HUES48 (cell line): Measurements from ENCODE around the gene MXI1.

ENCODE experiments used
- H3K27ac ChIP-seq: one replicate; pipeline ENCODE4 v1.7.0; 2013; ENCODE audit warnings: low read depth, low read length, inconsistent platforms
- H3K27me3 ChIP-seq: 2 replicates; pipeline ENCODE4 v1.6.1; 2013; ENCODE audit warnings: mild to moderate bottlenecking, low read length; ENCODE audit not compliant: control insufficient read depth, insufficient read depth
- H3K36me3 ChIP-seq: 2 replicates; pipeline ENCODE4 v1.6.1; 2013; ENCODE audit warnings: low read length; ENCODE audit not compliant: control insufficient read depth, insufficient read depth
- H3K4me1 ChIP-seq: 2 replicates; pipeline ENCODE4 v1.6.1; 2013; ENCODE audit warnings: mild to moderate bottlenecking, low read length; ENCODE audit not compliant: control insufficient read depth, insufficient read depth
- H3K4me3 ChIP-seq: 2 replicates; pipeline ENCODE4 v1.5.1; 2013; ENCODE audit warnings: mild to moderate bottlenecking, low read depth, low read length
- H3K9ac ChIP-seq: 2 replicates; pipeline ENCODE4 v1.6.1; 2013; ENCODE audit warnings: mild to moderate bottlenecking, low read depth, low read length, moderate library complexity
- H3K9me3 ChIP-seq: 2 replicates; pipeline ENCODE4 v1.6.1; 2013; ENCODE audit warnings: low read length; ENCODE audit not compliant: control insufficient read depth, insufficient read depth

Gene MXI1

GRCh38 chr10:110305767-110306451 is 98.5 kb downstream of the MXI1 start:
- Histone ChIP-seq H3K27ac (peak overlapping the region; percentile 97), H3K4me1 (peaks cover 8% of the 10 kb centered on the region; the same call in 1 of the 2 replicates), H3K9me3 (no peaks in the 10 kb centered on the region), H3K36me3 (peaks cover 25% of the 10 kb centered on the region), H3K27me3 (no peaks in the 10 kb centered on the region), H3K4me3 (no peak overlapping the region; the same call in 1 of the 2 replicates), H3K9ac (peak overlapping the region; percentile 29; the same call in 1 of the 2 replicates)

- H3K4me1 ChIP-seq = peaks cover 8% of the 10 kb centered on the region; the same call in 1 of the 2 replicates
- peaks cover 20% of the 10 kb centered on the region for H3K36me3 ChIP-seq
- H3K9ac ChIP-seq = no peak overlapping the region
- H3K27me3 ChIP-seq = no peaks in the 10 kb centered on the region
- H3K9me3 ChIP-seq = no peaks in the 10 kb centered on the region
- no peak overlapping the region for H3K27ac ChIP-seq
- no peak overlapping the region for H3K4me3 ChIP-seq
These were observed 99.0 kb downstream of the MXI1 start for GRCh38 chr10:110306452-110306768.

DNA sequence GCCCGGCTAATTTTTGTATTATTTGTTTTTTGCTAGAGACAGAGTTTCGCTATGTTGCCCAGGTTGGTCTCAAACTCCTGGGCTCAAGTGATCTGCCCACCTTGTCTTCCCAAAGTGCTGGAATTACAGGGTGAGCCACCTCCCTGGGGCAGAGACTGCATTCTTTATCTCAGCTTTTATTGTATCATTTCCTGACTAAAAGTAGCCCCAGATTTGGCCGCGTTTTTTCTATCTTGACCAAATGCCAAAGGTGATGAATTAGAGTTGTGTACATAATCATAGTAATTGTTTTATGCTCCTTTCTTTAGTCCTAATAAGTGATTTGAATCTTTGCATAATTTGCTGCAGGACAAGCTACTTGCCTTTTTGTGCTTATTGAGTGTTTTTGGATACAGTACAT is 100.4 kb downstream of the MXI1 start:
- Histone ChIP-seq H3K9me3 (no peaks in the 10 kb centered on the region), H3K27me3 (no peaks in the 10 kb centered on the region), H3K4me1 (peaks cover 11% of the 10 kb centered on the region; the same call in 1 of the 2 replicates), H3K4me3 (no peak overlapping the region), H3K27ac (no peak overlapping the region), H3K9ac (no peak overlapping the region), H3K36me3 (peaks cover 7% of the 10 kb centered on the region)

DNA sequence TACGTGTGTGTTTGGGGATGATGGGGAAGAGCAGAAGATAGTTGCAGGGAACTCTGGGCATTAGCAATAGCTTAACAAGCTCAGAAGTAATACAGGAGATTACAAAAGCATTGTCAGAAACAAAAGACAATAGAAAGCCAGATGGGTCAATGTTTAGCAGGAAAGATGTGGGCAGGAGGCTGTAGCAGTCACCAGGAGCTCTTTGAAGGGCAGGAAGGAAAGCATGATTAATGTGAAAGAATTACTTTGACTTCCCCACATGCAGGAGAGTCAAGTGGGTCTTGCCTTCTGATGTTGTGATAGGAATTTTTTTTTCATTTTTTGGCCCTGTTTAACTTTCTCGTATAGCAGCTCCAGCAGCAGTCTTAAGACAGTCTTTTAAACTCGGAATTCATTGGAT is 103.3 kb downstream of the MXI1 start:
- Histone ChIP-seq H3K9ac (no peak overlapping the region), H3K27ac (peak overlapping the region; percentile 22), H3K4me1 (0 out of 2 replicates have a peak, but pooled peaks cover 6% of the 10 kb centered on the region)

DNA sequence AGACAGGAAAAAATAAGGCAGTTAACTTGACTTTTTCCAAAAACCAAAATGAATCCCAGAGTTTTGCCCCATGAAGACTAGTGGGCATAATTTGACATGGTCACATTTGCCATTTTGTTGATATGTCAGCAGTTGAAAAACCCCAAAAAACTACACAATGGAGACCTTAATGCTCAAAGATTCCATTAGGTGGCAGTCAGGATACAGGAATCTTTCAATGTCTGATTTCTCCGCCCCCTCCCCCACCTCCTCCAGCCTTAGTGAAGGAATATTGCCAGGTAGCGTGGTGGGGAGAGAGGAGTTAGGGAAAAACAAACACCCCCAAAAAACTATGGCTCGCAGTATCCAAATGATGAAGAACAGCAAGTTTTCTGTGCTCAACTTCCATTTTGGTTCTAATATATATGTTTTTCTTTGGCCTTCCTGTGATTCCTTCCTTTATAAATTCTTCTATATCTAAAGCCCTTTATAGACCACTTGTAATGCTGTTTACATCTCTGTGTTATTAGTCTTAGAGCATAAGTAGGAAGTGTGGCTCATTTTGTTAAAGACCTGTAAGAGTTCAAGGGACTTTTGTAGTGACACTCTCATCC is 104.0 kb downstream of the MXI1 start:
- Histone ChIP-seq H3K9me3 (no peaks in the 10 kb centered on the region), H3K9ac (no peak overlapping the region), H3K4me3 (no peak overlapping the region), H3K27me3 (no peaks in the 10 kb centered on the region), H3K27ac (peak overlapping the region; percentile 22), H3K36me3 (no peaks in the 10 kb centered on the region), H3K4me1 (0 out of 2 replicates have a peak, but pooled peaks cover 3% of the 10 kb centered on the region)

More for the DNA sequence above, 103.3 kb downstream of the MXI1 start:
- H3K9me3 ChIP-seq = no peaks in the 10 kb centered on the region
- no peaks in the 10 kb centered on the region for H3K36me3 ChIP-seq
- H3K27me3 ChIP-seq = no peaks in the 10 kb centered on the region
- H3K4me3 ChIP-seq = no peak overlapping the region

- no peaks in the 10 kb centered on the region for H3K9me3 ChIP-seq
- no peaks in the 10 kb centered on the region for H3K27me3 ChIP-seq
- no peak overlapping the region for H3K27ac ChIP-seq
- no peaks in the 10 kb centered on the region for H3K36me3 ChIP-seq
- 0 out of 2 replicates have a peak, but pooled peaks cover 3% of the 10 kb centered on the region for H3K4me1 ChIP-seq
- no peak overlapping the region for H3K4me3 ChIP-seq
- H3K9ac ChIP-seq = no peak overlapping the region
These were observed 104.8 kb downstream of the MXI1 start for GRCh38 chr10:110312206-110312605.

GRCh38 chr10:110313674-110314073 is 106.3 kb downstream of the MXI1 start:
- H3K36me3 ChIP-seq = no peaks in the 10 kb centered on the region
- 0 out of 2 replicates have a peak, but pooled peaks cover 7% of the 10 kb centered on the region for H3K4me1 ChIP-seq
- H3K27me3 ChIP-seq = peaks cover 3% of the 10 kb centered on the region; the same call in 1 of the 2 replicates
- H3K9ac ChIP-seq = no peak overlapping the region
- no peak overlapping the region for H3K4me3 ChIP-seq
- no peaks in the 10 kb centered on the region for H3K9me3 ChIP-seq
- no peak overlapping the region for H3K27ac ChIP-seq

DNA sequence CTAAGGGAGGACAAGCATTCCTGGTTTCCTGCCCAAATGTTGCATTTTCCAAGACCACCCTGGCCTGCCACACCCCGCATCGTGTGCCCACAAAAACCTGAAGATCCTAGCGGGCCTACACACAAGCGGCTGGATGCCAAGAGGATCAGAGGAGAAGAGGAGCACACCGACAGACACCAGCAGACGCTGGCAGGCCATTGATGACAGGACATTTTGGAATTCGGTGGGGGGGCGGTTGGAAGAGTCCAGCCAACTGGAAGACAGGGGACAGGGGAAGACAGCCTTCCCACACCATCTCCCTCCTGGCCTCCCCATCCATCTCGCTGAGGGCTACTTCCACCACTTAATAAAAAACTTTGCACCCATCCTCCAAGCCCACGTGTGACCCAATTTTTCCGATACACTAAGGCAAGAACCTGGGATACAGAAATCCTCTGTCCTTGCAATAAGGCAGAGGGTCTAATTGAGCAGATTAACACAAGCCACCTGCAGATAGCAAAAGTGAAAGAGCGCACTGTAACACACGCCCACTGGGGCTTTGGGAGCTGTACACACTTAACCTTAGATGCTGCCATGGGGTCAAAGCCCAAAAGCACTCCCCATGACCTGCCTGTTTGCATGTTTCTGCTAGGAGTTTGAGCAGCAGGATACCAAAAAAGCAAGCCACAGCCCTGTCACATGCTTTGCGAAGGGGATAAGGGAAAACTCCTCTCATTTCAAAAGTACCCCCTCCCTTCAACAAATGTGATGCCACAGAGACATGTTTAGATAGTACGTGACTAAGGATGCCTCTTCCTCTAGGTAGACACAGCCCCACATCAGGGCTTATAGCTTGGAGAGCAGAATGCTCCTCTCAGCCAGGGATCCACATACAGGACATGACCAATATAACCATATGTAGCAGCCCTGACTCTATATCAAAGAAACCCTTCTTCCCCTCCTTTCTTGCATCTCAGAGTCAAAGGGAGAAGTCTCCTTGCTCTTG is 110.8 kb downstream of the MXI1 start:
- Histone ChIP-seq H3K36me3 (no peaks in the 10 kb centered on the region), H3K4me3 (no peak overlapping the region), H3K27ac (no peak overlapping the region), H3K4me1 (peaks cover 6% of the 10 kb centered on the region; the same call in 1 of the 2 replicates), H3K9me3 (no peaks in the 10 kb centered on the region), H3K9ac (no peak overlapping the region), H3K27me3 (peaks cover 3% of the 10 kb centered on the region; the same call in 1 of the 2 replicates)

- H3K4me1 ChIP-seq = peaks cover 6% of the 10 kb centered on the region; the same call in 1 of the 2 replicates
- no peaks in the 10 kb centered on the region for H3K36me3 ChIP-seq
- H3K4me3 ChIP-seq = no peak overlapping the region
- no peak overlapping the region for H3K9ac ChIP-seq
- no peak overlapping the region for H3K27ac ChIP-seq
- peaks cover 3% of the 10 kb centered on the region; the same call in 1 of the 2 replicates for H3K27me3 ChIP-seq
- no peaks in the 10 kb centered on the region for H3K9me3 ChIP-seq
These were observed 114.6 kb downstream of the MXI1 start for GRCh38 chr10:110321869-110322620.

DNA sequence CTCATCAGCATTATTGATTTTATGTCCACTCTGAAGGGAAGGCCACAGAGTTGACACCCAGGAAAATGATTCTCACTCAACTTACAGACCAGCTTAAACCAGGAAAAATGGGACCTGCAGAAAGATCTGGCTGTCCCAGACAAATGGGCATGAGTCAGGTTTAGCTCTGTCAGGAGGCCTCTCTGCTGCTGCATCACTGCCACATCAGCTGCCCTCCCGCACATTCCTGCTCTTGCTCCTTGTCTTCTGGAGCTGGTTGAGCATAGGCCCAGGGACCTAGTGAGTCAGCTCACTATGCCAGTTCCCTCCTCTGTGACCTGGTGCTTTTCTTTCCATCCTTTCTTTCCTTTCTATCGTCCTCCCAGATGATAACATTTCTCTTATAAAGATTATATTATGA is 116.1 kb downstream of the MXI1 start:
- no peak overlapping the region for H3K4me3 ChIP-seq
- H3K9ac ChIP-seq = no peak overlapping the region
- no peaks in the 10 kb centered on the region for H3K36me3 ChIP-seq
- no peak overlapping the region for H3K27ac ChIP-seq
- 0 out of 2 replicates have a peak, but pooled peaks cover under 1% of the 10 kb centered on the region for H3K27me3 ChIP-seq
- H3K4me1 ChIP-seq = peaks cover 3% of the 10 kb centered on the region; the same call in 1 of the 2 replicates
- no peaks in the 10 kb centered on the region for H3K9me3 ChIP-seq
